GM21619 (cell line): ENCODE measurements around the gene TRPM6.
"Not testable (repeated sequence)": the region's sequence is repeated elsewhere in the genome, so short reads cannot be mapped to it uniquely, and the experiment has no call there.

Experiments
- ATAC-seq: cut with Tn5 transposase; IDR thresholded peaks from one replicate; pipeline ENCODE4 v1.9.1; 2021; ENCODE audit not compliant: unreplicated experiment

Gene TRPM6

DNA sequence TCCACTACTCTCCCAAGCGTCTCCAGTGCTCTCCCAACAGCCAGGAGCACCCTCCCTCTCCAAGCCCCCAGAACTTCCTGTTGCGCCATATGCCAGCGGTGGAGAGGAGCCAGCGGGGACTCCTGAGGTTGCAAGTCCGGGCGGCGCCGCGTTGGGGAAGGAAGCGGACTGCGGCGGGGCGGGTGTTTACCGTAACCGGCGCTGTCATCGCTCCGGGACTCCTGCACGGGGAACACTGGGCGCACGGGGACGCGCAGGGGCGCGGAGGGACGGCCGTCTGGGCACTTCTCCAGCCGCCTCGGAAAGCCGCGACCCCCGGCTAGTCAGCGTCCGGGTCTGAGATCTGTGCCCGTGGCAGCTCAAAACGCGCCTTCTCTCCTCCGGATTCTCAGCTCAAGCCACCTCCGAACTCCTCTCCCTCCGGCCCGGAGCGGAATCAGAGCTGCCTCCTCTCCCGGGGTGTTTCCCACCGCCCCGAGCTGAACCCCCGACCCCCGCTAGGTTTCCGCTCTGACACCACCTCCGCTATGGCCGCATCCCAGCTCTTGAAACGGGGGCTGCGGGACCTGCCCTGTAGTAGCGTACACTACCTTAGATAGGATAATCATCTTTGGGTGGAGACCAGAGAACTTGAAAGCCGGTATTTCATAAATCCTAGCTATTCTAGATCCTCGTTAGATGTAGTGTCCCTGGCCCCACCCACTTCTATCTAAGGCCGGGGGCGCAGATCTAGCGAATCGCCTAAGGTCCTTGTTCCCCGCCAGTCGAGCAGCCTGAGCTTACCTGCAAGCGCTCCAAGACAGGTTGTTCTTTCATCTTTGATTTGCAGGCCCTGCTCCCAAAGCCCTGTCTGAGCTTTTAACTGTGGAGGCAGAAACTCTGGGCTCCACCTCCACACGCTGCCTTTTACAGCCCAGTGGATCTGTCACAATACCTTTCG, at the start of gene TRPM6:
Gene TRPM6 (minus strand): TSS at position 881 of the 940 bp plus-strand sequence. CDS start 65 bp downstream, at position 816.
- ATAC-seq, result no peak

- no peak for ATAC-seq
Observed at GRCh38 chr9:74935008-74935407, 47.3 kb upstream of the TRPM6 start.

DNA sequence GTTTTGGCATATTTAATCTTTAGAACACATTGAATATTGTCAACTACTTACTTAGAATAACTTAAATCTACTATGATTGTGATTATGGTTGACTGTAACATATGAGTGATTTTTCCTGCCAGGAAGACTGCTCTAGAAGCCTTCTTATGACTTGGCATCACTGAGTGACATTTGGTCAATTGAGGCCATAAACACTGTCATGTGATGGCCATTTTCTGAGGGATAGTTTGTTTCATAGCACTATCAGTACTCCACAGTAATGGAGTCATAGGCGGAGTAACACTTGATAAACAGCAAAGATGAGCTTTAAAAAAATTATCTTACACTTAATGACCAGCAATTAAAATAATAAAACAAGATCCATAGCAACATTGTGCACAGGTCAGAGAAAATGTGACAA, 34.0 kb upstream of the TRPM6 start:
- ATAC-seq, result no peak

GRCh38 chr9:74920944-74921626, 33.4 kb upstream of the TRPM6 start:
- ATAC-seq, result no peak

DNA sequence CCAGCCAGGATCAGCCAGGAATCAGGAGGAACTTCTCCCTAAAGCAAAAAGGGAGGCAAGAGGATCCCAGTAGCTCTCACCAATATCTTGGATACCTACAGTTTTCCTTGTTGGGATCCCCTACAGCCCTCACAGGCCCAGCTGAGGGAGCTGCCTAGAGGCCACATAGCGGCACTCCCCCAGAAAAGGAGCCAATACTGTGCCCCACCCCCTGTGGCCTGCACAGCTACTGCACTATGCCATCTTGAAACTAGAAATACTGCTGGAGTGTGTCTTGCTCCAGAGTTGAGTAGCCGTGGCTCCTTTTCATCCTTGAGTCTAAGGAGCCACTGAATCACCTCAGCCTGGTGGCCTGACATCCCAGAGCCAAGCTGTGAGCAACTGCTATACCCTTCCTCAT, 22.3 kb upstream of the TRPM6 start:
- ATAC-seq, result no peak

GRCh38 chr9:74908665-74909064, 20.9 kb upstream of the TRPM6 start:
- ATAC-seq, result no peak

- no peak for ATAC-seq
Observed at GRCh38 chr9:74907085-74907484, 19.4 kb upstream of the TRPM6 start.

DNA sequence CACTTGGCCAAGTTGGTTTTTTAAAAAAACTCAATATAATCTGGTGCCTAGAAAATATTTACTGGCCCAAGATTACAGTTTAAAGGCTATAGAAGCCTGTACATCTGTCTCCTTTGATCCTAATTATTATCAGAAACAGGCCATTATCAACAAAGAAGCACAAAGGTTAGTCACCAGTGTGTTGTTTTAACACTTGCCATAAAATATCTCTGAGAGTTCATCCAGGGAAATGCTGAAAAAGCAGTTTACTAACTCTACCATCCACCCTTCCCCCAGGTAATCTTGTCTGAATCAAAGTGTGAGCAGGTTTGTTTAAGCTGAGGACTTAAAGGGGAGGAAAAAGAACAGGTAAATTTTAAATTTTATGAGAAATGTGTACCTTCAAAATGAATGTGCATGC, 13.3 kb upstream of the TRPM6 start:
- ATAC-seq, result no peak

DNA sequence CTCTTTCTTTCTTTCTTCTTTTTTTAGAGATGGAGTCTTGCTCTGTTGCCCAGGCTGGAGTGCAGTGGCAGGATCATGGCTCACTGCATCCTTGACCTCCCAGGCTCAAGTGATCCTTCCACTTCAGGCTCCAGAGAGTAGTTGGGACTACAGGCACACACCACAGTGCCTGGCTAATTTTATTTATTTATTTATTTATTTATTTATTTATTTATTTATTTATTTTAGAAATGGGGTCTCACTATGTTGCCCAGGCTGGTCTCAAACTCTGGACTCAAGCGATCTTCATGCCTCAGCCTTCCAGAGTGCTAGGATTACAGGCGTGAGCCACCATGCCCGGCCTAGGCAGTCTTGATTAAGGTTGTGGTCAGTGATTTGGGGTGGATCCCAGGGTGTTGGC, 728 bp upstream of the TRPM6 start:
- not testable (repeated sequence) for ATAC-seq

GRCh38 chr9:74887981-74888370, 255 bp upstream of the TRPM6 start:
- no peak for ATAC-seq

DNA sequence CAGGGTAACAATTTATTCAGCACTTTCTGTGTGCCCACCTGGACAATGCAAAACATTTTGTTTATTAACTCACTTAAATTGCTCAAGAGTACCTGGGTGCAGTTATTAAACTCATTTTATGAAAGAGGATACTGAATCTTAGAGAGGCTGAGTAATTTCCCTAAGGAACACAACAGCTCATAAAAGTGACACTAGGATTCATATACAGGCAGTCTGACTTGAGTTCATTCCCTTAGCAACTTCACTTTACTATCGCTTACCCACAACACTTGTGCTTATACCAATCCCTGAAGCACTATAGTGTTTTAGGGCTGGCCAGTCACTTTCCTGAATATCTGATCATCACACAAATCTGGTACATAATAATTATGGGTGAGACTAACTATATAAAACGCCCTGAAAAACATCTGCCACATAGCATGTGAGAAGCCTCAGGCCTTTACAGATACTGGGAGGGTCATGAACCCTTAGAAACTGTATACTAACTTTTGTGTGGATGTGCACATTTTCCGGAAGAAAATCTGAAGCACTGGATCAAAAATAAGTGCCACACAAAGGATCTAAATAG, 11.3 kb downstream of the TRPM6 start:
- no peak for ATAC-seq

DNA sequence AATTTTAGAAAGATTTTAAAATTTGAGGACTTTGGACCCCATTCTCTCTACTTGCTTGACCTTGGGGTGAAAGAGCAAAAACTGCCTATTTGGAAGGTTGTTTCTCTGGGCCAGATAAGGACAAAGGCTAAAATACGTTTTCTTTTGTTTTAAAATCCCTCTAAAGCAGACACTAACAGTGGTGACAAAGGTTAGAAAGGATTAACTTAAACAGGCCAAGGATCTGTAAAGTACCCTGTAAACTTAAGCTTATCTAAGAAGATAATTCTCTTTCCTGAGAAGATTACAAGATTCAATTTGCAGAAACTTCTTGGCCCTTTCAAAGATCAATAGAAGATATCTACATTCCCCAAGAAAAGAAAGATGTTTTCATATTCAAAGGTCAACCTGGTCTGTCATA, 12.1 kb downstream of the TRPM6 start:
- no peak for ATAC-seq

GRCh38 chr9:74874220-74874619, 13.5 kb downstream of the TRPM6 start:
- no peak for ATAC-seq

DNA sequence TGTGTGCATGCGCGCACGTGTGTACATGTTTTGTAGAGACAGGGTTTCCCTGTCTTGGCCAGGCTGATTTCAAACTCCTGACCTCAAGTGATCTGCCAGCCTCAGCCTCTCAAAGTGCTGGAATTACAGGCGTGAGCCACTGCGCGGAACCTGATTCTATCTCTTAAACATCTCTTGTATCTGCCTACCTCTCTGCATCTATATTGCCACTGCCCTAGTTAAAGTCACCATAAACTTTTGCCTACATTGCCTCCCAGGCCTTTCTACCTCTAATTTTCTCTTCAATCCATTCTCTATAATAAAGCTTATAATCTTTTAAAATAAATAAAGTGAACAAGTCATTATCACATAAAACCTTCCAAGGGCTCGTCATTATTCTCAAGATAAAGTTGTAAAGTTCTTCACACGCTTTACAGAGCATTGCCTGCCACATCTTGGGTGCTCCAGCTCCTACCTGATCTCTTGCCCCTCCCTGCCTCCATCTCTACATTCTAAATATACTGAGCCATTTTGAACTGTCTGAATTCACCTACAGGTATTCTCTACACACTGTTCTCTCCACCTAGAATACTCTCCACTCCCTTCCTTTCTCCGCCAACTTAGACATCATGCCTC, 15.0 kb downstream of the TRPM6 start:
- no peak for ATAC-seq

GRCh38 chr9:74867483-74867882, 20.2 kb downstream of the TRPM6 start:
- no peak for ATAC-seq

DNA sequence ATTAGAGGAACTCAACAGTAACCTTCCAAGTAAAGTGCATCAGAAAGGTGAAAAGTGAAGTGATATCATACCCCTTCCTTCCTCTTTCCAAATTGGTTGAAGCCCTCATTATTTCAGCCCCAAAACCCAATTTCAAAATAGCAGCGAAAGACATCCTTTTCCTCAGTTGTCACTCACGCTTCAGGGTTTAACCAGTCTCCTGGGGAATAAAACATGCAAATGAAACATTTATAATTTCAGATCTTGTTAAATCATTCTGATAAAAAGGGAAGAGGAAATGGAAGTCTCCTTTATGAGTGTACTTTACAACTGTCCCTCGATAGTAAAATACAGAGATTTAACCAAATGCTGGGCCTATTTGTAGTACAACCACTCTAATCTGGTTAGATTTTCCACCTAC, 22.5 kb downstream of the TRPM6 start:
- no peak for ATAC-seq

- ATAC-seq, result no peak
Observed at GRCh38 chr9:74861773-74862474, 25.8 kb downstream of the TRPM6 start.

GRCh38 chr9:74861071-74861470, 26.6 kb downstream of the TRPM6 start:
- ATAC-seq, result no peak

DNA sequence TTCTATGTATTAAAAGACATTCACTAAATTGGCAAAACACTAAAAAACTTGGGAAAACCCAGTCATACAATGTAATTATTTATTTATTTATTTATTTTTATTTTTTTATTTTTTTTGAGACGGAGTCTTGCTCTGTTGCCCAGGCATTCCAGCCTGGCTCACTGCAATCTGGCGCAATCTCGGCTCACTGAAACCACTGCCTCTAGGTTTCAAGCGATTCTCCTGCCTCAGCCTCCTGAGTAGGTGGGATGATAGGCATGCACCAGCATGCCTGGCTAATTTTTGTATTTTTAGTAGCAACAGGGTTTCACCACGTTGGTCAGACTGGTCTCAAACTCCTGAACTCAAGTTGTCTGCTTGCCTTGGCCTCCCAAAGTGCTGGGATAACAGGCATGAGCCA, 27.5 kb downstream of the TRPM6 start:
- not testable (repeated sequence) for ATAC-seq

DNA sequence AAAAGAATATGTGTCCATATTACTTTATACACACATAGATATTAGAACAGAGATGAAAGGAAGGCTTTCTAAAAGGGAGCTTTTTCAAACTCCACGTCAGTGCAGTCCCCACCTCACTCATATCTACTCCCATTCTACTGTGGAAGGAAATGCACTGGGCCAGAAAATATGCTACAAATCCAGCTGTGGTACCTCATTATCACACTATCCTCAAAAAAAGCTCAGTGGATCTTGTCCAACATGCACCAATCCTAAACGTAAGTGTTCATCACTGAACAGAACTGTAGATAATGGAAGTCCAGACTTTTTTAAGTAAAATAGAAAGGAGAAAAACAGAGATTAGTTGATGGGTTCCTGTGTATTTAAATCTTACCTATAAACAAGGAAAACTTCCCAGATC, 27.9 kb downstream of the TRPM6 start:
- ATAC-seq, result no peak
